ENCODE data around the gene USP6NL.
"Not testable (repeated sequence)": the region's sequence is repeated elsewhere in the genome, so short reads cannot be mapped to it uniquely, and the experiment has no call there.

The USP6NL gene

GRCh38 chr10:11444531-11445228 is 166.8 kb downstream of the USP6NL start:
- DNase-seq (ENCODE audit: low read depth in 2 of 2): no peak

DNA sequence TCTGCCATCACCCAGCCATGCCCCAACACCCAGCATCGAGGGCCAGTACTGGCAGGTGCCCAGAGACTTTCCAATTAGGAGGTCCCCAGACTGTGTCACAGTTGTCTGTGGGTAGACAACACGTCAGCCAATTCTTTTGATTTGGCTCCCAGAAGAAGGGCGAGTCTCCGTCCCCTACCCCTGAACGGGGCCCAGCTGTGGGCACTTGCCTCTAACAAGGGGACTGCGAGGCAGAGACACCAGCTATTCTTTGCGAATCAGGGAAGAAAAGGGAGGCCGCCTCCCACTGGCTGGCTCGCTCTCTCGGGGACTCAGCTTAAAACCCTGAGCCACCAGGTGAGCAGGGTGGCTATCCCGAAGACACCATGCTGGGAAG is 167.3 kb downstream of the USP6NL start:
- DNase-seq (ENCODE audit: low read depth in 2 of 2): no peak

DNA sequence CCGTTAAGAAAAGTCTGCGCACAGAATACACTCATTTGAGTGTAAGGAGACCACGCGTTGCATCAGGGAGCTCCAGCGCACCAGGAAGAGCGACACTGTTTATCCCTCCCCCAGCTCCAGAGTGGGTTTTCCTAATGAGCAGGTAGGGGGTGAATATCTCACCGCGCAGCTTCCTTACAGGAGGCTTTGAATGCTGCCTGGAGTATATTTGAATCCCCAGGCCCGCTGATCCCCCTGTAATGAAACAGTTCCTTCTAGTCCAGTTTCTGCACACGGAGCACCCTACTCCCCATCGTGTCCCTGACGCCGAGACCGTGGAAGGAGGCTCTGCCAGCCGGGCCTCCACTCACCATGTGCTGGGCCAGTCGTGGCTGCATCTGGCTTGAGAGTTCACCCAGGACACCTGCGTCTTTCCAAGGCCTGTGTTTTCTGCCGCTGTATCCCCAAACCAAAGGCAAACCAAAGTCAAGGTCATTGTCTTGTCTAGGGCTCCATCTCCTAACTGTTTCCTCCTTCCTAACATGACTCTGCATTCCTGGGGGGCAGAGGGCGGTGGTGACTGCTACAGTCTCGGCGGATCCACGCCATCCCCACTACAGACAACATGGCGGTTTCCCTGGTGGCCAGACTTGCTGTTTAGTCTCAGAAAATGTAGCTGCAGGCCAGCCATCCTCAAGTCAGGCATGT is 167.8 kb downstream of the USP6NL start:
- DNase-seq (ENCODE audit: low read depth in 2 of 2): no peak

DNA sequence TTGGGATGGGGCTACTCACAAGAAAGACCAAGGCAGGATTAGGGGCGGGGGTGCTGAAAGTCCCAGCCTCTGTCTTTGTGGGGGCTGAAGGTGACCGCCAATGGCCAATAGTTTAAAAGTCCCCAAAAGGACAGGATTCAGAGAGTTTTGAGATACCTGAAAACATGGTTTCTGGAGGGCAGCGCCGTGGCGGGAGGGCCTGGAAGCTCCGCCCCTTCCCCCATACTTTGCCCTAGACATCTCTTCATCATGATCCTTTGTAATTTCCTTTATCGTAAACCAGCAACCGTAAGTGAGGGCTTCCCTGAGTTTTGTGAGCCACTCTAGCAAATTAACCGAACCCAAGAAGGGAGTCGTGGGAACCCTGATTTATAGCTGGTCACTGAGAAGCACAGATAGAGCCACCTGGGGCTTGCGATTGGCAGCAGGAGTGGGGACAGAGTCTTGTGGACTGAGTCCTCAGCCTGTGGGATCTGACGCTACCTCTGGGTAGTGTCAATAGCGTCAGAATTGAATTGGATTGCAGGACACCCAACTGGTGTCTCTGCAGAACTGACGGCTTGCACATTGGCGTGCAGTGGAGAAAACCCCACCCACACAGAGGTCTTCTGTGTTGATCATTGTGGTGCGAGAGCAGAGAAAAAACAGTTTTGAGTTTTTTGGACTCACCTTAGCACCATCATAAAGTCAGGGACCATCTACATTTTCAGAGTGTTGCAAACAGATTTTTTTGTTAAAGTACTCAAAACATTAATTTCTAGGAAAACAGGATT is 169.3 kb downstream of the USP6NL start:
- no peak for DNase-seq (ENCODE audit: low read depth in 2 of 2)

- no peak for DNase-seq (ENCODE audit: low read depth in 2 of 2)
These were observed 170.3 kb downstream of the USP6NL start for GRCh38 chr10:11441151-11441535.

DNA sequence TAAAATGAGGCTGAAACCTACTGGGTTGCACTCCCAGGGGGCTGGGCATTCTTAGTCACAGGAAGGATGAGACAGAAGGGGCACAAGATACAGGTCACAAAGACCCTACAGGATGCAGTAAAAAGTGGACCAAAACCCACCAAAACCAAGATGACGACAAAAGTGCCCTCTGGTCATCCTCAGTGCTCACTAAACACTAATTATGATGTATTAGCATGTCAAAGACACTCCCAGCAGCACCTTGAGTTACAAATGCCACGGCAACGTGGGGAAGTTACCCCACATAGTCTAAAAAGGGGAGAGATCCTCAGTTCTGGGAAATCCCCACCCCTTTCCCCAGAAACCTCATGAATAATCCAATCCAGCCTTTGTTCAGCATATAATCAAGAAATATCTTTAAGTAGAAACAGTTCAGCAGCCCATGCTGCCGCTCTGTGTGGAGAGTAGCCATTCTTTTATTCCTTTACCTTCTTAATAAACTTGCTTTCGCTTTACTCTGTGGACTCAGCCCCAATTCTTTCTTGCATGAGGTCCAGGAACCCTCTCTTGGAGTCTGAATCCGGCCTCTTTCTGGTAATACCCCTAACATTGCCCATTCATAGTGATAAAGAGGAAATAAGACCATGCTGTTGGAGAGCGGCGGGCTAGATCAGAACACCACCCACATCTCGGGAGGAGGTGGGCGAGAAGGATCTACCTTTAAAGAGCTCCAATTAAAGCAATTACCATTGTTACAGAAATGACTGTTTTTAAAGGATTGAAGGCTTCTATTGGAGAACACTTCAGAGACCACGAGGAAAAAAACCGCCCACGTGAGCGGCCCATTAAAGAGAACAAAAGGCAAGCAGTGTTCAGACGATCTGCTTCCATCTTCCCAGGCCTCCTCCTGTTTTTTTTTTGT is 170.9 kb downstream of the USP6NL start:
- DNase-seq (ENCODE audit: low read depth in 2 of 2): no peak

- no peak for DNase-seq (ENCODE audit: low read depth in 2 of 2)
These were observed 171.9 kb downstream of the USP6NL start for GRCh38 chr10:11439523-11440053.

DNA sequence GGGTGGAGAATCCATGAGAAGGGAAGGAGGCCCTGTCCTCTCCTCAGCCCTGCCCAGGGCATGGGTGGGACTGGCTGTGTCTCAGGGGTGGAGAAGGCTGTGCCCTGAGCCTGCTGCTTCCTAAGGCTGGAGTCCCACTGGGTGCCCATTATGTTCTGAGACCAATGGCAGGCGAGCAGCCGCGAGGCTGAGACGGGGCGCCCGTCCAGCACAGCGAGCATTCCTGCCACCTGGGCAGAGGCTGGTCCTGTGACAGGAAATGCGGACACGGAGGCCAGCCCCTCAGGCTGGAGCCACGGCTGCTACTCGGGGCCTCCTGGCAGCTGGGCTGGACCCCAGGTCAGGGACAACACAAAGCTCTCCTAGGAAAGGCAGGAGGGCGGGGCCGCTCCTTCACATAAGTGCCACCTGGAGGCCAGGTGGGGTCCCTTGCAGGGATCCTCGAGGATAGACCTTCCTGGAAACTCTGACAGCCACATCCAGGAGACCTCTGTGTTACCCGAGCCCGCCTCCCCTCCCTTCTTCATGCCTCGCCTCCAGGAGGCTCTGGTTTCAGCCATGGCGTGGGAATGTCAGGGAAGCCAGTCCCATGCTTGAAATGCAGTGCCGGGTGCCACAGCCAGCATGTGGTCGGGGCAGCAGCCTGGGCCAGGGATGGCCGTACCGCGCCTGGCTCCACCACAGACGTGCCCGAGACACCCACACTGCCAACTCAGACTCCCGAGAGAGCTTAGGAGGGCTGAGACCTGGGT is 173.9 kb downstream of the USP6NL start:
- DNase-seq (ENCODE audit: low read depth in 2 of 2): no peak

DNA sequence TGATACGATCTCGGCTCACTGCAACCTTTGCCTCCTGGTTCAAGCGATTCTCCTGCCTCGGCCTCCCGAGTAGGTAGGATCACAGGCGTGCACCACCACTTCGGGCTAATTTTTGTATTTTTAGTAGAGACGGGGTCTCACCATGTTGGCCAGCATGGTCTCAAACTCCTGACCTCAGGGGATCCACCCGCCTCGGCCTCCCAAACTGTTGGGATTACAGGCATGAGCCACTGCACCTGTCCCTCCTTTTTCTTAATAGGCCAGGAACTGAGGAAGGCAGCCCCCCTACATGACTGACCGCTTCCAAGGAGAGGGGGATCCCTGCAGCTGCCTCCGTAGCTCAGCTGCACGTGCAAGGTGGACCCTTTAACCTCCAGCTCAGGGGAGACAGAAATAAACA is 175.0 kb downstream of the USP6NL start:
- DNase-seq (ENCODE audit: low read depth in 2 of 2): not testable (repeated sequence)

GRCh38 chr10:11435581-11435981 is 175.9 kb downstream of the USP6NL start:
- no peak for DNase-seq (ENCODE audit: low read depth in 2 of 2)

DNA sequence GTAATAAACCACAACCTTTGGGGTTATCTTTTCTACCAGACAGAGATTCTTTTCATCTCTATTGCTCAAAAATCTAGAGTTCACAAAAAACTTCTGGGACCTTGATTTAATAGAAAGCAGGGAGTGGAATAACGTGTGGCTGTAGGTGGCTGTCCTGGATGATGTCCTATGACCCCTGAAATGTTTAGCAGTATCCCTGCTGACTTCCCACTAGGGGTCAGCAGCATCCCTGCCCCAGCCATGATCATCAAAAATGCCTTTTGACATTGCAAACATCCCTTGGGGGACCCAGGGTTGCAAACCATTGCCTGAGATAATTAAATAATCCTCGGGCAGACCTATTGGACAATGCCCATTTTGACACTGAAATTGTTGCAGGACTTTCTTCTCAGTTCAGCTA is 177.1 kb downstream of the USP6NL start:
- DNase-seq (ENCODE audit: low read depth in 2 of 2): no peak

- no peak for DNase-seq (ENCODE audit: low read depth in 2 of 2)
These were observed 177.8 kb downstream of the USP6NL start for GRCh38 chr10:11433657-11434056.

DNA sequence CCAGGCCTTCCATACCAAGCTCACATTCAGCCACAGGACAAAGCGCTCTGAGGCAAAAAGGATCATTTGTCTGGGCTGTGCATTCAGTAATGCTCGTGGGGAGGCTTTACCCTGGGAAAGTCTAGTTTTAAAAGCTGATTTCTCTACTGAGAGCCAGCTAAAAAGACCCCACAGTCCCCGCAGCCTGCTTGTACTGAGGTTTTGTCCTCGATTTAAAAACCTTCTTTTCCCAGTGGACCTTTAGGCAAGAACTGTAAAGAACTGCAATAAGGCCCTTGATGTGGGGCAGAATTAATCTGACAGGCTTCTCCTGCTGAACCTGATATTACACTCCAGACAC is 180.3 kb downstream of the USP6NL start:
- no peak for DNase-seq (ENCODE audit: low read depth in 2 of 2)

DNA sequence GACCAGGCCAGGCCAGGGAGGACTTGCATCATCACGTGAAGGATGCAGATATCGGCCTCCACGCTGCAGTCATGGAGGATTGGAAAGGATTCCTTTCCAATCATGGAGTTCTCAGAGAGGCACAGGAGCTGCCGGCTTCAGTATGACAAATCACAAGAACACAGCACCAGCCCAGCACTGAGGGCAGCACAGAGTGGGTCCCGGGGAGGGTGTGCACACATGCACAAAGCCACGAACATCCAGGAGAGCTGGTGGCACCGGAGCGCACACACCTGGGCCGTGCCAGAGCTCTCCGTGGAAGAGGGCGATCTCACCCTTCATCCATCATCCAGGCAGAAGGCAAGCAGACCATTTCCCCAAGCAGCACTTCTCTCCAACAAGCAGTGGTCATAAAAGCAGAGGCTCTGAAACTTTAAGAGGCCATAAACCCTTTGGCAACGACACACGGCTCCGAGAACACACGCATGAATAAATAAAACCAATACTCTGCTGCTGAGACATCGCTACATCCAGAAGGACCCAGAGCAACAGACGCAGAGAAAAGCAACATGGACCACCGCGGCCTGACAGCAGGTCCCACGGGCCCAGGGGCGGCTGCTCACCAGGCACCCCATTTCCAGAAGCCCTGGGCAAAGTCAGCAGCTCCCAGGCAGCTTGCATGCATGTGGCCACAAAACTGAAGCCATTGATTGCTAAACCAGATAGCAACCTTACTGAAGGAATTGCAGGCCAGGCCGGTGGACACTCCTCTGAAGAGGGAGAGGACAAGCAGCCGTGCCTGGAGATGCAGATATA is 180.8 kb downstream of the USP6NL start:
- no peak for DNase-seq (ENCODE audit: low read depth in 2 of 2)

DNA sequence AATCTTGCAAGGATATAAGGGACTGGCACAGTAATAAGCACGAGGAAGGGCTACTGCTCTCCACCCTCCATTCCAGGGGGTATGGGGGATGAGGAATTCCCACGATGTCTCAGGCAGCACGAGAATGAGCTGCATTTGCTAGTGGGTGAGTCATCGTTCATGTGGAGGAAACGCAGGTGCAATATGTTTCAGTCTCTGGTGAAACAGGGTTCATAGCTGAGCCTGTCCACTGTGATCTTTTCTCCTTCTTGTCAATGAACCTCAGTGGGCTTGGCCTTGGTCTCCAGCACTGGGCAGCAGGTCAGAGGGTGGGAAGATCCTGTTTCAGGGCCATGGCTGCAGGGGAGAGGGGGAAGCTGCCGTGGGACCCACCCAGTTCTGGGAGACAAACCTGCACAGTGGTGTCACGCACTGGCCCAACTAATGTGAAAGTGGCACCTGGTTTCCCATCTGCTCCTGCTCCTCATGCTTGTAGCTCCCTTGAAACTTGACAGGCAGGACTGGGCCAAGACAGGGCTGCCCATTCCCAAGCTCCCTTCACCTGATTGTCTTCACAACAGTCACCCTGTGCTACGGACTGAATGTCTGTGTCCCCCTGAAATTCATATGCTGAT is 181.9 kb downstream of the USP6NL start:
- DNase-seq (ENCODE audit: low read depth in 2 of 2): no peak

GRCh38 chr10:11425676-11426075 is 185.8 kb downstream of the USP6NL start:
- no peak for DNase-seq (ENCODE audit: low read depth in 2 of 2)

- no peak for DNase-seq (ENCODE audit: low read depth in 2 of 2)
These were observed 186.2 kb downstream of the USP6NL start for GRCh38 chr10:11425296-11425610.

- DNase-seq (ENCODE audit: low read depth in 2 of 2): peak; percentile 3 to 8
These were observed 186.8 kb downstream of the USP6NL start for GRCh38 chr10:11424456-11425295.

DNA sequence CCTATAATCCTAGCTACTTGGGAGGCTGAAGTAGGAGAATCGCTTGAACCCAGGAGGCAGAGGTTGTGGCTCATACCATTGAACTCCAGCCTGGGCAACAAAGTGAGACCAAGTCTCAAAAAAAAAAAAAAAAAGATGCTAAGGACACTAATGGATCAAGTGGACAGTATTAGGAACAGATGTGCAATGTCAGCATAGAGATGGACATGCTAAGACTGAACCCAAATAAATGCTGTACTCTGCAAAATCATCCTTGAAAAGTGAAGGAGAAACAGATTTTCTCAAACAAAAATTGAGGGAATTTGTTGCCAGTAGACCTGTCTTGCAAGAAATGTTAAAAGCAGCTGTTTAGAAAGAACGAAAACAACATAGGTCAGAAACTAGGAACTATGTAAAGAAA is 194.5 kb downstream of the USP6NL start:
- DNase-seq (ENCODE audit: low read depth in 2 of 2): no peak
